ENCODE measurements around the gene ENC1. TPM values are rescaled to one million over a fixed set of nuclear protein-coding genes. Genes with fewer than 3 reads are reported as not detected.

ENC1 gene
- total and polyA plus RNA-seq, 2 of the 8 experiments (the other 6 are each of a cell fraction or from before 2014, with no cell fraction given) = 5.5 to 13.2 TPM

- Histone ChIP-seq H4K91ac (replicated peaks; ENCODE audit: insufficient read length, low read length) (no peak overlapping the region), H3K14ac (ENCODE audit: insufficient read length) (no peak overlapping the region), H2BK15ac (ENCODE audit: low read length) (no peak overlapping the region), H3K9ac (replicated peaks in 1 of 4; ENCODE audit: extremely low read depth in 1 of 4, low read depth in 3 of 4, low read length in 3 of 4) (no peak overlapping the region), H4K20me1 (replicated peaks in 1 of 2; ENCODE audit: control insufficient read depth in 1 of 2, insufficient read depth in 2 of 2, low read length in 2 of 2) (no peaks in the 10 kb centered on the region), H2AK5ac (ENCODE audit: low read depth, low read length) (no peak overlapping the region), H3K23me2 (ENCODE audit: low read depth, low read length) (no peaks in the 10 kb centered on the region), H3K4me2 (ENCODE audit: insufficient read depth in 1 of 2, low read depth in 2 of 2, low read length in 2 of 2) (no peak overlapping the region), H2BK20ac (ENCODE audit: low read length) (no peak overlapping the region), H3K4me1 (replicated peaks in 1 of 4; ENCODE audit: control insufficient read depth in 3 of 4, insufficient read depth in 4 of 4, low read length in 3 of 4) (peaks cover 0 to 2% (median 0%) of the 10 kb centered on the region in 4 experiments; a peak in 1 of 7 replicates), H4K8ac (ENCODE audit: extremely low read depth, insufficient read depth, low read length) (no peak overlapping the region), H3K18ac (ENCODE audit: extremely low read depth, low read length) (no peak overlapping the region), H3K79me1 (ENCODE audit: low read depth, low read length) (no peaks in the 10 kb centered on the region), H3K9me3 (ENCODE audit: insufficient read depth in 2 of 2, low read depth in 1 of 2, low read length in 1 of 2) (peaks cover 3 to 8% of the 10 kb centered on the region in 2 experiments; a peak in 3 of 4 replicates), H3K36me3 (ENCODE audit: control insufficient read depth in 2 of 4, insufficient read depth in 4 of 4, low read length in 3 of 4) (no peaks in the 10 kb centered on the region), H4K5ac (ENCODE audit: insufficient read length, low read depth, low read length) (no peak overlapping the region), H2BK12ac (ENCODE audit: low read depth, low read length) (no peak overlapping the region), H3K79me2 (ENCODE audit: control insufficient read depth in 1 of 2, insufficient read depth in 2 of 2, low read length in 2 of 2) (no peaks in the 10 kb centered on the region), H3K56ac (replicated peaks; ENCODE audit: insufficient read length, low read depth, low read length) (no peak overlapping the region), H3K4me3 (ENCODE audit: extremely low read depth in 1 of 4, insufficient read depth in 2 of 4, low read depth in 3 of 4, low read length in 4 of 4) (no peak overlapping the region), H2AFZ (ENCODE audit: low read length) (no peak overlapping the region), H3K23ac (ENCODE audit: insufficient read length) (no peak overlapping the region), H2BK120ac (replicated peaks; ENCODE audit: low read depth, low read length) (no peak overlapping the region), H2BK5ac (ENCODE audit: low read depth, low read length) (no peak overlapping the region), H3K27me3 (replicated peaks in 1 of 4; ENCODE audit: control insufficient read depth in 3 of 4, extremely low read depth in 1 of 4, insufficient read depth in 3 of 4, low read length in 3 of 4) (no peaks in the 10 kb centered on the region), H3K27ac (ENCODE audit: low read depth, low read length) (no peak overlapping the region), H3K4ac (replicated peaks; ENCODE audit: insufficient read length, low read depth, low read length) (no peak overlapping the region)
- TF ChIP-seq TEAD4 (IDR thresholded peaks at IDR 0.05; ENCODE audit: low read depth, low read length) = peak; percentile 11; the same call in 1 of the 2 replicates
- TF ChIP-seq SRF (IDR thresholded peaks at IDR 0.05; ENCODE audit: low read depth, low read length) = no peak
- ChIA-PET CTCF (ENCODE audit: partially characterized antibody) (interaction anchor here (1.2 to 2.1 kb wide), 6 partner anchors 10 to 755 kb away, joined by 3 to 6 read pairs (median 4); no protein-coding TSS in a partner anchor), POLR2A (ENCODE audit: partially characterized antibody) (interaction anchor here (0.9 to 1.8 kb wide), 3 partner anchors 11 to 31 kb away, joined by 3 to 4 read pairs (median 3); partner anchors contain the start of gene HEXB)
- WGBS, 2 experiments (ENCODE audit: extremely low coverage in 1 of 2, insufficient coverage in 1 of 2, insufficient read length in 1 of 2, insufficient replicate concordance in 2 of 2, low coverage in 1 of 2, low lambda C conversion rate in 2 of 2, missing lambda C conversion rate in 1 of 2) = 81% methylated on average over 5 of the region's 5 CpGs; no CpG with 5 or more reads in 1 of the 2 experiments
- FAIRE-seq = no peak
- no peak for DNase-seq (ENCODE audit: low read depth in 1 of 2, low spot score in 2 of 2)
Observed at GRCh38 chr5:74653991-74654390, 13.5 kb upstream of the ENC1 start.
